Upper lobe of left lung (tissue), 6 donors: ENCODE measurements around the gene SRSF9. TPM values are rescaled to one million over a fixed set of nuclear protein-coding genes. Genes with fewer than 3 reads are reported as not detected.
A peak's percentile ranks its signal among the peaks of the same experiment; 100 is the strongest.

ENCODE experiments used
- ATAC-seq, 2 donors: fragments of 200-7000 bp; cut with Tn5 transposase; one replicate each; pipeline ENCODE4 v1.9.1; 2022; ENCODE audit warnings: mild to moderate bottlenecking in 2 of 2, moderate library complexity in 2 of 2; ENCODE audit not compliant: low FRiP score in 2 of 2
- DNase-seq, 2 donors: peaks; one replicate each; pipeline ENCODE4 v3.0.0-alpha.2; 2019 to 2020
- H3K27ac ChIP-seq, 4 donors: fragments of 200-600 bp; sonication (generic); one replicate each; pipeline ENCODE4 v1.5.1; 2016 to 2019
- H3K27me3 ChIP-seq, 4 donors: fragments of 200-600 bp; sonication (generic); one replicate each; pipeline ENCODE4 v1.5.1; 2017 to 2019
- H3K36me3 ChIP-seq, 4 donors: fragments of 200-600 bp; sonication (generic); one replicate each; pipeline ENCODE4 v1.5.1; 2016 to 2019
- H3K4me1 ChIP-seq, 4 donors: fragments of 200-600 bp; sonication (generic); one replicate each; pipeline ENCODE4 v1.5.1; 2018 to 2019
- H3K4me3 ChIP-seq, 4 donors: fragments of 200-600 bp; sonication (generic); one replicate each; pipeline ENCODE4 v1.5.1; 2017 to 2019; ENCODE audit warnings: mild to moderate bottlenecking in 2 of 4, moderate library complexity in 1 of 4
- H3K9me3 ChIP-seq, 4 donors: fragments of 200-600 bp; sonication (generic); one replicate each; pipeline ENCODE4 v1.5.1; 2018 to 2019
- EP300 ChIP-seq, 4 donors: sonication (generic); formaldehyde crosslinking; IDR thresholded peaks; one replicate each; pipeline ENCODE4 v1.5.1; 2017; ENCODE audit warnings: antibody characterized with exemption in 4 of 4, control low read depth in 2 of 4
- POLR2A ChIP-seq, 4 donors: fragments of 450-650 bp; IDR thresholded peaks; one replicate each; pipeline ENCODE4 v1.5.1; 2016 to 2017; ENCODE audit warnings: antibody characterized with exemption in 4 of 4, mild to moderate bottlenecking in 2 of 4
- POLR2AphosphoS5 ChIP-seq, 2 donors: sonication (generic); formaldehyde crosslinking; IDR thresholded peaks; one replicate each; pipeline ENCODE4 v1.5.1; 2017; ENCODE audit warnings: antibody characterized with exemption in 2 of 2
- WGBS, 2 donors: methylation state at CpG; one replicate each; pipeline ENCODE4 v1.1.5; 2017 to 2018; 5-methylcytosine and 5-hydroxymethylcytosine counted together
- total RNA-seq, 6 donors: library from RNA; depleted of rRNA in 4 of 6; stranded (reverse); fragments of >200 nt in 4 of 6; gene quantifications; one replicate each; pipeline versions ENCODE4 v1.1.0 to v1.2.1, GENCODE V29; 2016 to 2021
- TF ChIP-seq, protein P1 (sequence below), 6 experiments: fragments of 450-650 bp in 4 of 6; fragments of 200-600 bp in 2 of 6; sonication (generic) in 2 of 6; IDR thresholded peaks; one replicate each; pipeline ENCODE4 v1.5.1; 2016 to 2019; ENCODE audit warnings: antibody characterized with exemption in 6 of 6
- donor health status: DM: no; HTN: no; CAD: no; lungs with moderate emphysema.
- donor health status: DM: no; HTN: yes; CAD: no; lungs with severe emphysema.

Gene SRSF9
- total RNA-seq, 6 donors from 2014 or later = 74.5 to 127 (median 107) TPM

DNA sequence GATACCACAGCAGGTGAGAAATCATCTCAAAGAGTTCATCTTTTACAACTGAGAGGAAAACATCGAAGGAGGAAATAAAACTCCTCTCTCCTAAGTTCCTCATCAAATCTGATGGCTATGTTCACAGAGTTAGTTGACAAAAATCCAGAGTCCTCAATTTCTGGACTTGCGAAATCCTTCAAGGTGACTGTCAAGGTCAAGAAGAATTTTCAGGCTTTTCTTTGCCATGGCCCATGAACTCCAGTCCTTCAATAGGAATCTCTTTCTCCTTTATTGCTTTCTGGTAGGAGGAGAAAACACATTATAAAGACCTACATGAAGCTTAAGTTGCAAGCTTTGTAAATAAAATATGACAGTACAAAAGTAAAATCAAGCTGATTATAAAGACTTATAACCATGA lies 24.9 kb downstream of the SRSF9 start:
- peaks cover 4 to 61% (median 26%) of the 10 kb centered on the region in 4 donors for H3K36me3 ChIP-seq
- no peak for TF ChIP-seq EP300 (IDR thresholded peaks at IDR 0.05)
- no peak for TF ChIP-seq POLR2AphosphoS5 (IDR thresholded peaks at IDR 0.05)
- H3K4me1 ChIP-seq = peaks cover 21 to 38% (median 28%) of the 10 kb centered on the region in 4 donors
- DNase-seq (no peak), ATAC-seq (no peak)
- H3K27ac ChIP-seq = no peak overlapping the region
- H3K9me3 ChIP-seq = no peaks in the 10 kb centered on the region
- WGBS, 2 donors = 89 to 96% methylated on average over 2 of the region's 2 CpGs
- H3K4me3 ChIP-seq = no peak overlapping the region
- no peaks in the 10 kb centered on the region for H3K27me3 ChIP-seq

DNA sequence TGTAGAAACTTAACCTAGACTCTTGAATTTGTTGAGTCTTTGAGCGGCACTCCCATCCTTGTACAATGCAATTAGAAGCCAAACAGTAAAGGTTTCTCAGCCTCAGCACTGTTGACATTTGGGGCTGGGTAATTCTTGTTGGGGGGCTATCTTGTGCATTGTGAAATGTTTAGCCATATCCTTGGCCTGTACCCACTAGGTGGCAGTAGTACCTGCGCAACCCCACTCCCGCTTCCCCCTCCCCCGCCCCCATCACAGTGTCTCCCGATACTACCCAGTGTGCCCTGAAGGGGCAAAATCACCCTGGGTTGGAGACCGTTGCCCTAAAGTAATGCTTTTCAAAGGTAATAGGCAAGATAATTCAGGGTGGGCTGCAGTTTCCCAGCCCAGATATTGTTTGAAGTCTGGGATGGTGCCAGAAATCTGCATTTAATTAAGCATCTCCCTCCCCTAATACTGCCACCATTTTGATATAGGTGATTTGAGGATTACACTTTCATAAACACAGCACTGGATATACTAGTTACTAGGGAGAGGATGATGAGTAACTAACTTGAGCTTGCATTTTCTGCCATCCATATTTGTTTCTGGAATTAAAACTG lies 29.8 kb downstream of the SRSF9 start:
- peaks cover 4 to 48% (median 26%) of the 10 kb centered on the region in 4 donors for H3K36me3 ChIP-seq
- H3K27me3 ChIP-seq = no peaks in the 10 kb centered on the region
- DNase-seq (peak in 1 of 2 donors; percentile 55), ATAC-seq (peak; percentile 30 to 47)
- peaks cover 16 to 20% (median 18%) of the 10 kb centered on the region in 4 donors for H3K4me1 ChIP-seq
- no peak overlapping the region for H3K4me3 ChIP-seq
- 15 to 35% methylated on average over 3 to 6 of the region's 6 CpGs for WGBS, 2 donors
- H3K9me3 ChIP-seq = no peaks in the 10 kb centered on the region
- no peak for TF ChIP-seq POLR2A (IDR thresholded peaks at IDR 0.05)
- TF ChIP-seq, protein P1, sequence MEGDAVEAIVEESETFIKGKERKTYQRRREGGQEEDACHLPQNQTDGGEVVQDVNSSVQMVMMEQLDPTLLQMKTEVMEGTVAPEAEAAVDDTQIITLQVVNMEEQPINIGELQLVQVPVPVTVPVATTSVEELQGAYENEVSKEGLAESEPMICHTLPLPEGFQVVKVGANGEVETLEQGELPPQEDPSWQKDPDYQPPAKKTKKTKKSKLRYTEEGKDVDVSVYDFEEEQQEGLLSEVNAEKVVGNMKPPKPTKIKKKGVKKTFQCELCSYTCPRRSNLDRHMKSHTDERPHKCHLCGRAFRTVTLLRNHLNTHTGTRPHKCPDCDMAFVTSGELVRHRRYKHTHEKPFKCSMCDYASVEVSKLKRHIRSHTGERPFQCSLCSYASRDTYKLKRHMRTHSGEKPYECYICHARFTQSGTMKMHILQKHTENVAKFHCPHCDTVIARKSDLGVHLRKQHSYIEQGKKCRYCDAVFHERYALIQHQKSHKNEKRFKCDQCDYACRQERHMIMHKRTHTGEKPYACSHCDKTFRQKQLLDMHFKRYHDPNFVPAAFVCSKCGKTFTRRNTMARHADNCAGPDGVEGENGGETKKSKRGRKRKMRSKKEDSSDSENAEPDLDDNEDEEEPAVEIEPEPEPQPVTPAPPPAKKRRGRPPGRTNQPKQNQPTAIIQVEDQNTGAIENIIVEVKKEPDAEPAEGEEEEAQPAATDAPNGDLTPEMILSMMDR (IDR thresholded peaks at IDR 0.05) = peak in 5 of 6 experiments; percentile 26 to 55 (median 42)
- no peak overlapping the region for H3K27ac ChIP-seq

DNA sequence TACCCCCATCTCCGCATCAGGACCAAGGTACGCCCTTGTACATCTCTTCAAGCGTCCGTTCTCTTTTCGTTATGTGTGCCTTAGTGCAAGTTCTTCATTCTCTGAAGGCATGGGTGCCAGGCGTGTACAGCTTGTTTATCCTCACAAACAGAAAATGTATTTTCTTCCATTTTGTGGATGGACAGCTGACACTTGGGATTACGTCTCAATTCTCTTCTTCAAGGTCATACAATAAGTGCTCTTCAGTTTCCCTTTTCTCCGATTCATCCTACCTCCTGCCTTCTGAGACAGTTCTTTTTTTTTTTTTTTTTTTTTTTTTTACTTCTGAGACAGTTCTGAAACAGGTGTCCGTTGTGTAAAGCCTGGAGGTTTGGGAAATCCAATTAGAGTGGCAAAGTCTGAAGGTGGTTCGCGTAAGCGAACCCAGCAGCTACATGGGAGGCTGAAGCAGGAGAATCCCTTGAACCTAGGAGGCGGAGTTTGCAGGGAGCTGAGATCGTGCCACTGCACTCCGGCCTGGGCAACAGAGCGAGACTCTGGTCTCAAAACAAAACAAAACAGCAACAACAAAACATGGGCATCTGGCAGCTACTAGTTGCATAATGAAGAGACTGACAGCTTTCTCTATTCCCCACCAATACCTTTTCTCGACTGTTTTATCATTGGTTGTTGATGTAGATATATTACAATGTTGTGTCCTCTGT lies 30.9 kb downstream of the SRSF9 start:
- Histone ChIP-seq H3K4me1 (peaks cover 16 to 19% (median 17%) of the 10 kb centered on the region in 4 donors), H3K27ac (peak overlapping the region; percentile 67 to 92 (median 82)), H3K4me3 (peak overlapping the region; percentile 63 to 92 (median 82)), H3K27me3 (no peaks in the 10 kb centered on the region), H3K36me3 (peaks cover 4 to 37% (median 19%) of the 10 kb centered on the region in 4 donors), H3K9me3 (no peaks in the 10 kb centered on the region)
- no peak for ATAC-seq
- DNase-seq = no peak
- WGBS, 2 donors = 40 to 43% methylated on average over 16 to 17 of the region's 17 CpGs
- TF ChIP-seq EP300 (IDR thresholded peaks at IDR 0.05) = no peak
- TF ChIP-seq POLR2A (IDR thresholded peaks at IDR 0.05) = no peak

DNA sequence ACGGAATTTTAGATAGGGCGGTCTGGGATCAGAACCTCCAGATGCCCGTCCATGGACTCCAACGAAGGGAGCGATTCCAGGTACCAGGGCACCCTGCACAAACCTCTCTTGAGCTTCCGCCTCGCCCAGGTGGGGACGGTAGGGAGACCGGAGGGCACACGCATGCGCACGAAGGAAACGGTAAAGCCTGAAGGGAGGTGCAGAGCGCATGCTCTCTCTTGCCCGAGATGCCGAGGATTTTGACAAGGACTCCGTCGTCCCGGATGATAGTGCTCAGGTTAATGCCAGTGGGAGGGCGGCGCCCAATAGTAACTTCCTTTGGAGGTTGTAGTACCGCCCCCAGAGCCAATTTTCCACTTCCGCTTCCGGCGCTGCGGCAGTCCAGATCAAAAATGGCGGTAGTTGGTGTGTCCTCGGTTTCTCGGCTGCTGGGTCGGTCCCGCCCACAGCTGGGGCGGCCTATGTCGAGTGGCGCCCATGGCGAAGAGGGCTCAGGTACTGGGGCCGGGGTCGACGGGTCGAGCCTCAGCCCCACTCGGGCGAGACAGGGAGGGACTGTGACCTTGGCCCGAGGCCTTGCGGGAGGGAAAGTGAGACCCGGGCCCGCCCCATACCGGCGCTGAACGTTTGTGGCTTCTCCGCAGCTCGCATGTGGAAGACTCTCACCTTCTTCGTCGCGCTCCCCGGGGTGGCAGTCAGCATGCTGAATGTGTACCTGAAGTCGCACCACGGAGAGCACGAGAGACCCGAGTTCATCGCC lies 31.6 kb downstream of the SRSF9 start, which contains the start of gene COX6A1:
TSS of gene COX6A1 (plus strand) at position 379 of the 760 bp plus-strand sequence. CDS start at position 393, 14 bp downstream.
- ATAC-seq = peak; percentile 97 to 98
- Histone ChIP-seq H3K4me3 (peak within 1 kb of the TSS; percentile 63 to 92 (median 82)), H3K36me3 (peaks cover 4 to 30% (median 15%) of the 10 kb centered on the region in 4 donors), H3K27me3 (no peaks in the 10 kb centered on the region), H3K4me1 (peaks cover 16 to 19% (median 17%) of the 10 kb centered on the region in 4 donors), H3K9me3 (no peaks in the 10 kb centered on the region), H3K27ac (peak within 1 kb of the TSS; percentile 67 to 92 (median 82))
- 1% methylated on average over 25 to 58 of the region's 59 CpGs for WGBS, 2 donors
- peak; percentile 90 to 98 for DNase-seq
- peak; percentile 78 to 88 for TF ChIP-seq POLR2AphosphoS5 (IDR thresholded peaks at IDR 0.05)
- TF ChIP-seq EP300 (IDR thresholded peaks at IDR 0.05) = no peak
- TF ChIP-seq, protein P1 (IDR thresholded peaks at IDR 0.05) = peak in 3 of 6 experiments; percentile 15 to 37 (median 30)
- TF ChIP-seq POLR2A (IDR thresholded peaks at IDR 0.05) = peak in 3 of 4 donors; percentile 48 to 70 (median 50)

- Histone ChIP-seq H3K4me3 (no peak overlapping the region), H3K4me1 (peaks cover 0 to 3% (median 0%) of the 10 kb centered on the region in 4 donors)
- WGBS, 2 donors = 55 to 60% methylated on average over 10 of the region's 10 CpGs
These were observed 36.6 kb downstream of the SRSF9 start for GRCh38 chr12:120432772-120433525.

More at GRCh38 chr12:120432772-120433525, 36.6 kb downstream of the SRSF9 start:
- ATAC-seq (no peak), DNase-seq (no peak)
- Histone ChIP-seq H3K36me3 (no peaks in the 10 kb centered on the region), H3K27me3 (no peaks in the 10 kb centered on the region), H3K9me3 (no peaks in the 10 kb centered on the region), H3K27ac (no peak overlapping the region)
- TF ChIP-seq POLR2A (IDR thresholded peaks at IDR 0.05) = no peak
- TF ChIP-seq POLR2AphosphoS5 (IDR thresholded peaks at IDR 0.05) = no peak
- TF ChIP-seq EP300 (IDR thresholded peaks at IDR 0.05) = no peak
- TF ChIP-seq, protein P1 (IDR thresholded peaks at IDR 0.05) = no peak
